RWPE2 (cell line): ENCODE data around the gene RENBP.
A peak's percentile ranks its signal among the peaks of the same experiment; 100 is the strongest.

Experiments
- ATAC-seq: fragments of 200-7000 bp; cut with Tn5 transposase; 3 replicates; pipeline ENCODE4 v1.9.1; 2021; ENCODE audit warnings: low read depth
- DNase-seq: peaks from one replicate; pipeline ENCODE4 v3.0.0-alpha.2; 2020; ENCODE audit warnings: low spot score
- H3K27ac ChIP-seq: fragments of 450-650 bp; 2 replicates; pipeline ENCODE4 v1.5.1; 2017; ENCODE audit warnings: mild to moderate bottlenecking; ENCODE audit not compliant: poor library complexity, severe bottlenecking
- H3K27me3 ChIP-seq: fragments of 250-450 bp; sonication (Bioruptor Pico); 2 replicates; pipeline ENCODE4 v1.5.1; 2021; ENCODE audit warnings: mild to moderate bottlenecking, moderate library complexity; ENCODE audit not compliant: insufficient read depth, poor library complexity, severe bottlenecking
- H3K36me3 ChIP-seq: fragments of 250-450 bp; sonication (Bioruptor Pico); 2 replicates; pipeline ENCODE4 v1.5.1; 2020; ENCODE audit warnings: low read depth, mild to moderate bottlenecking, moderate library complexity
- H3K4me1 ChIP-seq: fragments of 250-450 bp; sonication (Bioruptor Pico); 2 replicates; pipeline ENCODE4 v1.5.1; 2021; ENCODE audit warnings: mild to moderate bottlenecking, moderate library complexity; ENCODE audit not compliant: insufficient read depth, poor library complexity, severe bottlenecking
- H3K4me3 ChIP-seq: fragments of 250-450 bp; sonication (Bioruptor Pico); 2 replicates; pipeline ENCODE4 v1.5.1; 2021; ENCODE audit warnings: mild to moderate bottlenecking, moderate library complexity; ENCODE audit not compliant: severe bottlenecking
- H3K9me3 ChIP-seq: fragments of 250-450 bp; sonication (Bioruptor Pico); 2 replicates; pipeline ENCODE4 v1.5.1; 2021; ENCODE audit warnings: mild to moderate bottlenecking, moderate library complexity; ENCODE audit not compliant: severe bottlenecking
- CTCF ChIP-seq: fragments of 450-650 bp; IDR thresholded peaks from one replicate; pipeline ENCODE4 v1.5.1; 2017; ENCODE audit warnings: mild to moderate bottlenecking, moderate library complexity; ENCODE audit not compliant: poor library complexity, severe bottlenecking

The RENBP gene

DNA sequence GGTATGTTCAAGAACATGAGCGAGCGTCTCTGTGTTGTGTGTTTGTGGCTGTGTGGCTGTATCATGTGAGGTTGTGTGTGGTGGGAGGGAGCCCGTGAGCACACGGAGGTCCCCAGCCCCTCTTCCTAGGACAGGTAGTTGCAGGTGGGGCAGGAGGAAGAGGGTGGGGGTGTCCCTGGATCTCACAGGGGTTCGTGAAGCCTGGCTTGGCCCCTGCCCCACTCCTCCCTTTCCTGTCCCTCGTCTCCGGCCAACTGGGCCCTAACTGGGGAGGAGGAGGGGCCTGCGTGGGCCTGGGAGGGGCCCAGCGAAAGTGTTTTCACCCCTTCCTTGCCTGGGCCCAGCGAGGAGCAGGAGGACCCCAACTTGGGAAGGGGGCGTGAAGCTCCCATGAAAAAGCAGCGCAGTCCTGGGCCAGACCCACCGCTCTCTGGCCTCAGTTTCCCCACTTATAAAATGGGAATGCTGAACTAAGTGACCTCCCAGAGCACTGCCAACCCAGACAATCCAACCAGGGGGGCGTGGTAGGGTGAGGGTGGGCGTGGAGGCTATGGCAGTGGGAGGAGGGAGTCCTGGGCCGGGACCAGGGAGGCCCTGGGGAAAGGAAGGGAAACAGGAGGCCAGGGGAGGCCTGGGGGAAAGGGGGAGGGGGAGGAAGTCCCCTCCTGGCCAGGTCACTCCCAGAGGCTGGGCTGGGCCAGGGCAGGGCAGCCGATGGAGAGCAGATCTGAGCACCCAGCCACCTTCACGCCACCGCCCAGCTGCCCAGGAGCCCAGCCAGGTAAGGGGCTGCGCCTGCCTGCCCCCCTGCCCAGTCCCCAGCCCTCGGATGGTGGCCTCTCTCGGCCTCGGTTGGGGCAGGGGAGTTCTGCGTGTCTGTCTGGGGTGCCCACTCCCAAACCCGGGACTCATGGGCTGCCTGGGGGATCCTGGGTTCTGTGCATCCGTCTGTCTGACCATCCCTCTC, 40.2 kb downstream of the RENBP start, which contains the start of gene AVPR2:
TSS of gene AVPR2 (plus strand) at position 683 of the 967 bp plus-strand sequence. CDS start 473 bp downstream, outside the sequence.
- no peak within 1 kb of the TSS for H3K4me3 ChIP-seq
- no peaks in the 10 kb centered on the region for H3K36me3 ChIP-seq
- DNase-seq = no peak
- ATAC-seq = no peak
- H3K27ac ChIP-seq = no peak within 1 kb of the TSS
- TF ChIP-seq CTCF = no peak
- no peaks in the 10 kb centered on the region for H3K27me3 ChIP-seq
- no peaks in the 10 kb centered on the region for H3K9me3 ChIP-seq
- H3K4me1 ChIP-seq = peaks cover 15% of the 10 kb centered on the region

- Histone ChIP-seq H3K4me3 (no peak overlapping the region), H3K27ac (no peak overlapping the region), H3K27me3 (no peaks in the 10 kb centered on the region), H3K9me3 (no peaks in the 10 kb centered on the region), H3K4me1 (peaks cover 15% of the 10 kb centered on the region), H3K36me3 (no peaks in the 10 kb centered on the region)
- no peak for TF ChIP-seq CTCF
- ATAC-seq (no peak), DNase-seq (peak; percentile 16)
Measured at GRCh38 chrX:153903238-153903980, 41.0 kb downstream of the RENBP start.

- ATAC-seq = peak; percentile 50
- no peaks in the 10 kb centered on the region for H3K27me3 ChIP-seq
Measured at GRCh38 chrX:153902385-153902784, 42.1 kb downstream of the RENBP start.

DNA sequence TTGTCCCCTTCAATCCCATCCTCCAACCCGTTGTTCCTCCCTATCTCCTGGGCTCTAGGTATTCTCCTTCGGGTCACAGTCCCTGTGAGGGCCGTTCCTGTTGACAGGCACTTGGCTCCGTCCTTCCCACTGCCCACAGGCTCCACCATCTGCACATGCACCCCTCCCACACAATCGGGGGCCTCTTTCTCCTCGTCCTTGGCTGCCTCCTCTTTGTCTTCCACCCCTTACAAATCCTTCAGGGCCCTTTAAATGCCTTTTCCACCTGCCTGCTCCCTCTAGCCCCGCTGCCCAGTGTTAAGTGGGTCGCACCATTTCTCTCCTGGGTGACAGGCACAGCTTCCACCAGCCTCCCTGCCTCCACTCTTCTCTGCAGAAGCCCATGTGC, 42.7 kb downstream of the RENBP start:
- H3K4me1 ChIP-seq = peaks cover 15% of the 10 kb centered on the region
- no peaks in the 10 kb centered on the region for H3K27me3 ChIP-seq
- DNase-seq (no peak), ATAC-seq (no peak)
- peak overlapping the region; percentile 69 for H3K27ac ChIP-seq
- TF ChIP-seq CTCF = no peak
- no peaks in the 10 kb centered on the region for H3K36me3 ChIP-seq
- no peak overlapping the region for H3K4me3 ChIP-seq
- no peaks in the 10 kb centered on the region for H3K9me3 ChIP-seq

More at GRCh38 chrX:153902385-153902784, 42.1 kb downstream of the RENBP start:
- peaks cover 15% of the 10 kb centered on the region for H3K4me1 ChIP-seq
- TF ChIP-seq CTCF = no peak
- H3K27ac ChIP-seq = peak overlapping the region; percentile 69
- H3K4me3 ChIP-seq = no peak overlapping the region
- H3K36me3 ChIP-seq = no peaks in the 10 kb centered on the region
- DNase-seq = no peak
- no peaks in the 10 kb centered on the region for H3K9me3 ChIP-seq
